NCI-H69 (cell line): ENCODE results near the gene BEX4.
"Not testable (repeated sequence)": the region's sequence is repeated elsewhere in the genome, so short reads cannot be mapped to it uniquely, and the experiment has no call there.

Source experiments
- DNase-seq: peaks from one replicate; lab custom pipeline; 2025; lab: John Stamatoyannopoulos, UW

Gene BEX4

GRCh38 chrX:103214870-103215424 lies at the start of gene BEX4:
Gene BEX4, plus strand, starts transcription at chrX:103215108. Its CDS starts 1,046 bp downstream, at chrX:103216154.
- peak; percentile 55 for DNase-seq

GRCh38 chrX:103170216-103170615 lies 44.7 kb upstream of the BEX4 start:
- no peak for DNase-seq

GRCh38 chrX:103171353-103171752 lies 43.6 kb upstream of the BEX4 start:
- no peak for DNase-seq

- DNase-seq, result not testable (repeated sequence)
Measured at GRCh38 chrX:103175256-103175655, 39.7 kb upstream of the BEX4 start.

- DNase-seq, result peak; percentile 34
Measured at GRCh38 chrX:103175944-103176753, 38.8 kb upstream of the BEX4 start.

GRCh38 chrX:103177556-103177955 lies 37.4 kb upstream of the BEX4 start:
- DNase-seq, result no peak

- peak; percentile 60 for DNase-seq
Measured at GRCh38 chrX:103183912-103184311, 31.0 kb upstream of the BEX4 start.

- no peak for DNase-seq
Measured at GRCh38 chrX:103187953-103188475, 26.9 kb upstream of the BEX4 start.

GRCh38 chrX:103197721-103198306 lies 17.1 kb upstream of the BEX4 start:
- DNase-seq, result no peak

- DNase-seq, result not testable (repeated sequence)
Measured at GRCh38 chrX:103198668-103199067, 16.2 kb upstream of the BEX4 start.

- DNase-seq, result no peak
Measured at GRCh38 chrX:103201041-103201440, 13.9 kb upstream of the BEX4 start.

- no peak for DNase-seq
Measured at GRCh38 chrX:103210056-103210455, 4.9 kb upstream of the BEX4 start.

GRCh38 chrX:103211012-103211715 lies 3.7 kb upstream of the BEX4 start:
- DNase-seq, result peak; percentile 43

- no peak for DNase-seq
Measured at GRCh38 chrX:103212749-103213457, 2.0 kb upstream of the BEX4 start.

GRCh38 chrX:103215425-103215991 lies 600 bp downstream of the BEX4 start:
- no peak for DNase-seq

- DNase-seq, result peak; percentile 5
Measured at GRCh38 chrX:103220511-103221323, 5.8 kb downstream of the BEX4 start.

GRCh38 chrX:103225918-103226317 lies 11.0 kb downstream of the BEX4 start:
- not testable (repeated sequence) for DNase-seq

- no peak for DNase-seq
Measured at GRCh38 chrX:103233263-103233662, 18.4 kb downstream of the BEX4 start.

GRCh38 chrX:103234869-103235268 lies 20.0 kb downstream of the BEX4 start:
- no peak for DNase-seq

GRCh38 chrX:103235608-103236007 lies 20.7 kb downstream of the BEX4 start:
- not testable (repeated sequence) for DNase-seq
